NOMO-1 treated with DMSO at 0.1 percent for 48 hours (cell line): ENCODE measurements around the gene SMURF1.
A peak's percentile ranks its signal among the peaks of the same experiment; 100 is the strongest.
"Not testable (repeated sequence)": the region's sequence is repeated elsewhere in the genome, so short reads cannot be mapped to it uniquely, and the experiment has no call there.

ENCODE experiments used
- DNase-seq: peaks from one replicate; lab custom pipeline; 2025; ENCODE audit not compliant: unreplicated experiment; lab: John Stamatoyannopoulos, UW

Gene SMURF1

DNA sequence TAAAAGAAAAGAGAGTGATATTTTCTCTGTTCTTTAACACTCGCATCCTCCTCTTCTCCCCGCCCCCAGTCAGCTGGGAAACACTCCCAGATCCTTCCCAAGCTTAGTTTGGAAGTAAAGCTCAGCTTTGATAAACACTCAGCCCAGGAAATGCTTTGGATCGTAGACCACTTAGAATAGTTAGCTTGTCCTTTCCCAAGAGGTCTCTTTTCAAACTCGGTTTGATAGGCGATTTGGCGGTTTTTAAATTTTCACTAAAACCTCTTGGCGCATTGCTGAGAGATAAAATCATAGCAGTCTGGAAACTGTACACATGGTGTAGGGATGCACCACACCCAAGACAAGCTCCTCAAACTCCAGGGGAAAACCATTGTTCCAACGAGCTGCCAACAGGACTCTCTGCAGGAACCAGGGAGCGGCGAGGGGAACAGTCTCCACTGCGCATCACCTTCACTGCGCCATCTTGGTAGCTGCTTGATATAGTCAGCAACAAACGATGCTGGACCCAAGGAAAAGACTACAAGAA, 22.3 kb downstream of the SMURF1 start:
- DNase-seq, result no peak

DNA sequence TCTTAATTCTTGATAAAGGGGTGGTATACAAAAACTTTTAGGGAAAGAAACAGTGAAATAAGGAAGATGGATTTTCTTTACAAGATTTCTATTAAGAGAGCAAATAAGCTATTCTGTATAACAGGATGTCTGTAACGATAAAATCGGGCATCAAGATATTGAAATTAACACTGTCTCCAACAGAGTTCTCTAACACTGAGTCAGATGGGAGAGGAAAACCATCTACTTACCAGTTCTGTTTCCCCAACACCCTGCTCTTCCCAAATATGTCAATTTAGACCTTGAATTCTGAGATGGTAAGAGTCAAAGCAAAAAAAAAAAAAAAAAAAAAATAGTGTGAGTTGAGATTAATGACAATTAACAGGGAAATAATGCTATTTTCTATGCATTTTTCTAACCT, 23.0 kb downstream of the SMURF1 start:
- no peak for DNase-seq

DNA sequence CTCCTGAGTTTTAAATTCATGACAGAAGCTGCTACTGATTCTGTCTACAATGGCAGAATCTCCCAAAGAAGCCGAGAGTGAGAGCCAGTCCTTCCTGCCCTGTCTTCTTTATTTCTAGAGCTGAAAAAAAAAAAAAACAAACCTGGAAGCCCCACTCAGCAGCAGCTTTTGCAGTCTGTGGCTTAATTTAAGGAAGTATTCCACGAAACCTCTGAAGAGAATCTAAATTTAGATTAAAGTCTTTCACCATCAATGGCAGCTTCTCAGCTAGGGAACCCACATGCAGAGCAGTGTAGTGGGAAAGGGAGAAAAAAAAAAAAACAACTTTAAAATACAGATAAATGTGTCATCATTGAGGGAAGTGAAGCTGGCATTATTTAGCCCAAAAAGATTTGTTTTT, 23.4 kb downstream of the SMURF1 start:
- DNase-seq, result peak; percentile 98

DNA sequence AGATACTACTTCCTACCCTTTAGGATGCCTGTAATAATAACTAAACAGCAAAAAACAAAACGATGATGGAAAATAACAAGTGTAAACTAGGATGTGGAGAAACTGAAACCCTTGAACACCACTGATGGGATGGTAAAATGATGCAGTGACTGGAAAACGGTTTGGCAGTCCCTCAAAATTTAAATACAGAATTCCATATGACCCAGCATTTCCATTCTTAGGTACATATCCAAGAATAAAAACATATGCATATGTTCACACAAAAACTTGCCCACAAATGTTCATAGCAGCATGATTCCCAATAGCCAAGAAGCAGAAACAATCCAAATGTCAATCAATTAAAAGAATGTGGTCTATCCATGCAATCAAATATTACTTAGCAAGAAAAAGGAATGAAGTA, 25.8 kb downstream of the SMURF1 start:
- DNase-seq, result no peak

DNA sequence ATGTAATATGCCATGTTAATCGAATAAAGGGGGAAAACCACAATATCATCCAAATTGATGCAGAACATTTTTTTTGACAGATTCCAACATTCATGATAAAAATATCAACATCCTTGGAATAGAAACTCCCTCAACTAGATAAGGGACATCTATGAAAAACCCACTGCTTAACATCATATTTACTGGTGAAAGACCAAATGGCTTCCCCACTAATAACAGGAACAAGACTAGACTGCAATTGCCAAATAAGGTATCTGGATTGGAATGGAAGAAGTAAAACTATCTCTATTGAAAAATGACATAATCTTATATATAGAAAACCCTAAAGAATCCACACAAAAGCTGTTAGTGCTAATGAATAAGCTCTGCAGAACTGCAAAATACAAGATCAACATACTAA, 27.8 kb downstream of the SMURF1 start:
- DNase-seq, result peak; percentile 47

DNA sequence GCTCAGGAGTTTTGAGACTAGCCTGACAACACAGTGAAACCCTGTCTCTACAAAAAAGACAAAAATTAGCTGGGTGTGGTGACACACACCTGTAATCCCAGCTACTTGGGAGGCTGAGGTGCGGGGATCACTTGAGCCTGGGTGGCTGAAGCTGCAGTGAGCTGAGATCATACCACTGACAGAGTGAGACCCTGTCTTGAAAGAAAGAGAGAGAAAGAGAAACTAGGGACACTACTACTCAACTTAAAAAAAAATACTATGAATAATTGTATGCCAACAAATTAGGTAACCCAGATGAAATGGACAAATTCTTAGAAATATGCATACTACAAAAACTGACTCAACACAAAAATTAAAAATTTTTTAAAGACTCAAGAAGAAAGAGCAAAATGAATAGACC, 28.5 kb downstream of the SMURF1 start:
- DNase-seq, result no peak

DNA sequence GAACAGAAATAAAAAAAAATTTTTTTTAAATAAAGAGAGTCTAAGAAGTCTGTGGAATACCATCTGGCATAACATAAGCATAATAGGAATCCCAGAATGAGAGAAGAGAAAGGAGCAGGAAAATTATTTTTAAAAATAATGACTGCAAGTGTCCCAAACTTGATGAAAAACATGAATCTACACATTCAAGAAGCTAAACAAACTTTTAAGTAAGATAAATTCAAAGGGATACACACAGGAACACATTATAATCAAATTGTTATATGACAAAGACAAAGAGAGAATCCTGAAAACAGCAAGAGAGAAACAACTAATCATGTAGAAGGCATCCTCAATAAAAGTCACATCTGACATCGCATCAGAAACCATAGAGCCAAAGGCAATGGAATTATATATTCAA, 30.9 kb downstream of the SMURF1 start:
- DNase-seq, result no peak

DNA sequence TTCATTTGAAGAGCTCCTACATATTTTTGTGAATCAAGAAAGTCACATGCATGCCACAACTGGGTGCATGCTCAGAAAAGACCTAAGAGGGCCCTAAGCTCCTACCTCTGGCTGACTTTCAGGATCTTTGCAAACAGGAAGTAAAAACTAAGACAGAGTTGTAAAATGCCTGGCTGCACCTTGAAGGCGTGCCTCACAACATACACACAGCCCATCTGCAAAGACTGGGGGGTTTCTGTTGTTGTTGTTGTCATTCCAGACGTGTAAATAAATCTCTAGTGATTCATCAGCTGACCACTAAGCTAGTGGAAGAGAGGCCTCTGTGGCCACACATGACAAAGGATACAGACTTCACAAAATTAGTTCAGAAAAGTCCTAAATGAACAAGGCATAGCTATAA, 31.8 kb downstream of the SMURF1 start:
- peak; percentile 38 for DNase-seq

DNA sequence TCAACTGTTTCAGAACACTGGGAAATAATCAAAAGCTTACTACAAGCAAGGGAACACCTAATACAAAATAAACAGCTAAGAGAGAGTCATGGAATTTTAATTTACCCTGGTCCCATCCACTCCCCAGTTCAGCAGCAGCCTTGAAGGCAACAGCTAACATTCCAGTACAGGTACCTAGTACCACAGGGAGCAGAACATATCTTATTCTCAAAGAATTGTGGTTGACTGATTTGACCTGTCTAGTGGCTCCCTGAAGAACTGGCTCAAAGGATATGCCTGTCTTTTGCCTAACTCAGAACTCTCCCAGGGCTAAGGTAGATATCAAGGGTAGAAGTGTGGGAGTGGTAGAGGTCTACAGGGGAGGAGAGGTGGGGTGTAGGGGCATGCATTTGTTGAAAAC, 32.3 kb downstream of the SMURF1 start:
- DNase-seq, result no peak

DNA sequence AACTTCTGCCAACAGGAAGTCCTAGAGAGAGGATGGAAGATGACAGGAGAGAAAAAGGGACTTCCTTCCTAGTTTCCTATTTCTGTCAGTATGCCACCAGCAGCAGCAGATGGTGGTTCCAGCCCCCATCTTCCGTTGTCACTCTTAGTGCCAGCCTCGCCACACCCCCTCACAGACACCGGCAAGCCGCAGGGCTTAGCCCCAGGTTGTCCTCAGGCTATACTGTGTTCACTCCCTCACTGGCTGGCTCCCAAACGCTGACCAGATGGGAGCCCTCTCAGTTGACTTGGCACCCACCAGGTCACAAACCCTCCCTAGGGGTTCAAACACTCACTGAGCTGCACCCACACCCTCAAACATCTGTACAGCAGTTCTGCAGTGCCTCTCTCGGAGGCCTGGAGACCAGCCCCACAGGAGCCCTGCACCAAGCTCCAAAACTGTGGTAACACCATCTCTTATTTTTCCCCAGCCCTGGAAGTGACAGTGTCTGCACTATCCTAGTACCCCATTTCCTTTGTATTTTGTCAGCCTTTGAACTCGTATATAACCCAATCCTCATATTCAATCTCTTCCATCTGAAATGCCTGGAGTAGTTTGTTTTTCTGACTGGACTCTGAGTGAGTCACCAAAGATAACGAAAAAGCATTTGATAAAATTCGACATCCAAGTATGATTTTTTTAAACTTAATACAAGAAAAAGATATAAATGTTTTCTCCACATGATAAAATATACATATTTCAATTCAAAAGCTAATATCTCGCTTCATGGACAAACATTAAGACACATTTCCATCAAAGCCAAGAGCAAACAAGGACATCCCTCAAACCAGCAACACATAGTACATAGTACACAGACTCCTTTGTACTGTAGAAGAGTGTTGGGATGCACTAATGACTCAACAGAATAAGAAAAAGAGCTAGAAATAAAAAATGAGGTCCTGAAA, 34.5 kb downstream of the SMURF1 start:
- no peak for DNase-seq

DNA sequence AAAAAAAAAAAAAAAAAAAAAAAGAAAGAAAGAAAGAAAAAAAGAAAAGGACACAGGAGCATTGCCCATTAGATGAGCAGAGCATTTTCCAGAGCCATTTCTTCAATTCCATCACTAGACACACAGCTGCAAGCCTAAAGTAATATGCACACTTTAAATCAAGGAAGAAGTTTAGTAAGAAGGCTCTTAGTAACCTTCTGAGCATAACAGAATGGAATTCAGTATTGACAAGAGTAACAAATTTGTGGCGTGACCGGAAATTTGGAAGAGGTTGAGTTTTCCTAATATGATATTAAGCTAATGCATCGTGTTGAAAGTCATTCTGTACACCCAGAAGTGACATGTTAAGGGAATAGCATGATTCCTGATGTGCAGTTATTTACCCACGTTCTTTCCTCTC, 35.3 kb downstream of the SMURF1 start:
- DNase-seq, result no peak

DNA sequence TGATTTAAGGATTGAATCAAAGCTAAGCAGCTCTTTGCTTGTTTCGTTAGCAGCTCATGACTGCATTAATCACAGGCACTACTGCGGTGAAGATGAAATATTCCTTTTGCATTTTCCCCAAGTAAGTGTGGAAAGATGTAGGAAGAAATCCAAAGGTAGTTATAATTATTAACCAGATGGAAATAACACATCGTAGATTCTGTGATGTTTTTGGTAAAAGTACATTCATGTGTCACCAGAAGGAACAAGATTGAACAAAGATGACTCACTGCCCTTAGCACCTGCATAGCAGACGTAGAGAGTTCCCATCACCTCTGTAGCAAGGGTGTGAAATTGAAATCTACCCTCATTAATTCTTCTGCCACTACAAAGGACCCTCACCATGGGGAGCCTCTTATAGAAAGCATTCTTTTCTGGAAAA, 37.1 kb downstream of the SMURF1 start:
- no peak for DNase-seq

DNA sequence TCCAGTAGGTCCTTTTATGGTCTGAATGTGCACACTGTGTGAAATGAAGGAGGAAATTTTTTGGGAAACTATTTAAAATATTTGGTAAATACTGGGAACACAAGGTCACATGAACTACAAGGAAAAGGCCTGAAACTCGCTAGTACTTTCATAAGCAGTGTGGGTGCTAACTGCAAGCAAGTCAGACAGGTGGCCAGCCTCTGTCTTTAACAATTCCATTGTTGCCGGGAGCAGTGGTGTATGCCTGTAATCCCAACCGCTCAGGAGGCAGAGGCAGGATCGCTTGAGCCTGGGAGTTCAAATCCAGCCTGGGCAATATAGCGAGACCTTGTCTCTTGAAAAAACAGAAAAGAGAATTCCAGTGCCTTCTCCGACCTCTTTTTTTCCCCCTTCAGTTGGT, 37.5 kb downstream of the SMURF1 start:
- no peak for DNase-seq

DNA sequence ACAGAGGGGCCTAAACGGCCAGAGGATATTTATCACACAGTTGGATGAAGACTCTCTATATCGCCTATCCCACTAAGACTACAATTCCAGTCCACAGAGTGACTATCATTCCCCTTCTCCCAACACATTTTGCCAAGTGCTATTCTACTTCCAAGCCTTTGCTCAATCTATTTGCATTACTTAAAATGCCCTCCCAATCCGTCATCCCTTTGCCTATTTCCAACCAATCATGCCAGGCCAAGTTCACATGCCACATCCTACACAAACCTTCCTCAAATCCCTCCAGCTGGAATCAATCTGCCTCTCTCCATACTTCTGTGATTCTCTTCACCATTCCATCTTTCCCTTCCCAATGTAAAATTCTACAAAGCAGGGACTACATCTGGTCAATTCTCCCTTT, 38.2 kb downstream of the SMURF1 start:
- no peak for DNase-seq

DNA sequence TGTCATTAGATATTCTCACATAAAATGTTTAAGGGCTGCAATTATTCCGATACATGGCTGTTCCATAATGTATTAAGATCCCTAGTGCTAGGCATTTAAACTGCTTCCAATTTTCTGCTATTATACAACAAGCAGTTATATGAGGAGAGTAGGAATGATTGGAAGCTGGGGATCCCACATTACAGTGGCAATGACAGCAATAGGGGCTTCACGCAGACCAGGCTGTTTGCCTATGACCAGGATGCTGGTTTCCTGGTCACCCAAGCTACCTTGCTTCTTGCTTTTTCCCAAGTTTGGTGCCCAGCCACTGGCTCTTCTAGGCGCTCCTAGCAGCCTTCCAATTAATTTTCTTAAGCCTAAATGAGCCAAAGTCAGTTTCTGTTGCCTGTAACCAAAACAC, 39.3 kb downstream of the SMURF1 start:
- DNase-seq, result no peak

DNA sequence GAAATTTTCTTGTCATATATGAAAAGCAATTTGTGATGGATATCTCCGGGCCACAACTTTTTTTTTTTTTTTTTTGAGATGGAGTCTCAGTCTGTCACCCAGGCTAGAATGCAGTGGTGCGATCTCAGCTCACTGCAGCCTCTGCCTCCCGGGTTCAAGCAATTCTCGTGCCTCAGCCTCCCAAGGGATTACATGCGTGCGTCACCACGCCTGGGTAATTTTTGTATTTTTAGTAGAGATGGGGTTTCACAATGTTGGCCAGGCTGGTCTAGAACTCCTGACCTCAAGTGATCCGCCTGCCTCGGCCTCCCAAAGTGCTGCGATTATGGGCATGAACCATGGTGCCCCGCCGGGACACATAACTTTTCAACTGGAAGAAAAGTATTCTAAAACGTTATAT, 40.1 kb downstream of the SMURF1 start:
- not testable (repeated sequence) for DNase-seq

DNA sequence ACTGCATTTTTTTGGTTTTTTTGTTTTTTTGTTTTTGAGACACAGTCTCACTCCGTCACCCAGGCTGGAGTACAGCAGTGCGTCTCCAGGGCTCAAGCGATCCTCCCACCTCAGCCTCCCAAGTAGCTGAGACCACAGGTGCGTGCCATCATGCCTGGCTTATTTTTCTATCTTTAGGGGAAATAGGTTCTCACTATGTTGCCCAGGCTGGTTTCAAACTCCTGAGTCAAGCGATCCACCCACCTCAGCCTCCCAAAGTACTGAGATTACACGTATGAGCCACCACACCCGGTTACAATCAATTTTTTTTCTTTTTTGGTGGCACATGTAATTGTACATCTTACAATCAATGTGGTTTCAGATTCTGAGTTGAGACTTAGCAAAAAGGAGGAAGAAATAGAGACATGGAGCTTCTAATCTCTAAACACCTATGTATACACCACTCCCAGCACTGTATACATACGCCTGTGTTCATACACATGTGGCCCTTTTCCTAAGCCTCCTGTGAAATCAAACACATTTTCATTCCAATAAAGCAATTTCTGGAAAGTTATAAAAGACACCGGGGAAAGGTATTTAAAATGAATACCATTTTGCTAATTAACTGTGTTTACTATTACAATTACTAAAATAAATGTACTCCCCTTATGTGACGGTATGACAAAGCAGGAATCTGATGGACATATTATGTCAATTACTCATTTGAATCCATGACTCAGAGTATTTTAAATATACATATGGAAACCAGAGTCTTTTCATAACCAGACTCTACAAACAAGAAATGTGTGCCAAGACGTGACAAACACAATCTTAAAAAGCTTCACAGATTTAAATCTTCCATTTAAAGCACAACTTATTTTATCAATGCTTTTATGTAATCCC, 40.9 kb downstream of the SMURF1 start:
- no peak for DNase-seq

DNA sequence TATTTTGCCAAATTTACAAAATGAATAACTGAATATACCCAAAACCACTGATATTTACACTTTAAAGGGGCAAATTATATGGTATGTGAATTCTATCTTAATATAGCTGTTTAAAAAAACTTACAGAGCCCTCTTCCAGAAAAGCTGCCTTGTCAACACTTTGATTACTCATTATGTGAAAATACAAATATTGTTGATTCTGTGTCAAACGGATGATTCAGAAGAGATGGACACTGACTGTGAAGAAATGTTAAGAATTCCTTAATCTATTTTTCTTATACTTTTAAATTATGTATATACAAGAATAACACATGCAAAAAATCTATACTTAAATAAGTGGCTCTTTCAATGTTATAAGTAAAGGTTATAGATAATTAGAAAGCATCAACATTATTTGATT, 41.5 kb downstream of the SMURF1 start:
- DNase-seq, result no peak

DNA sequence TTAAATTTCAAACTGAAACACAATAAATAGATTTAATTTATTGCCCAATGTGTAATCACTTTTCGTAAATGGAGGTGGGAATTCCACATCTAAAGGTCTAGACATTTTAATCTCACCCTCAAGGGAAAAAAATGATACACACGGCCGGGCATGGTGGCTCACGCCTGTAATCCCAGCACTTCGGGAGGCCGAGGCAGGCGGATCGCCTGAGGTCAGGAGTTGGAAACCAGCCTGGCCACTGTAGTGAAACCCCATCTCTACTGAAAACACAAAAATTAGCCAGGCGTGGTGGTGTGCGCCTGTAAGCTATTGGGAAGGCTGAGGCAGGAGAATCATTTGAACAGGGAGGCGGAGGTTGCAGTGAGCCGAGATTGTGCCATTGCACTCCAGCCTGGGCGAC, 42.4 kb downstream of the SMURF1 start:
- DNase-seq, result not testable (repeated sequence)

DNA sequence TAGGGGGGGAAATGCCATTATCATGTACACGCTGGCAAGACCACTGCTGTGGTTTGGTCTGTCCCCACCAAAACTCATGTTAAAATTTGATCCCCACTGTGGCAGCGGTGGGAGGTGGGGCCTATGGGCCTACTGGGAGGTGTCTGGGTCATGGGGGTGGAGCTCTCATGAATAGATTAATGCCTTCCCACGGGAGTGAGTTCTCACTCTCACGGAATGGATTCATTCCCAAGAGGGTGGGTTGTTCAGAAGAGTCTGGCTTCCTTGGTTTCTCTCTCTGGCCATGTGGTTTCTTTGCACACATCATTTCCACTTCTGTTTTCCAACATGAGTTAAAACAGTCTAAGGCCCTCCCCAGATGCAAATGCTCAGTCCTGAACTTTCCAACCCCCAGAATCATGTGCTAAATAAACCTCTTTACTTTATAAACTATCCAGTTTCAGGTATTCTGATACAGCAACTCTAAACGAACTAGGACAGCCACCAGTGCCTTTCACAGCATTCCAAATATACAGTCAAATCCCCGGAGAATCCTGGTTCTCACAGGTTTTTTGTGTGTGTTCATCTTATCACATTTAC, 44.3 kb downstream of the SMURF1 start:
- no peak for DNase-seq

DNA sequence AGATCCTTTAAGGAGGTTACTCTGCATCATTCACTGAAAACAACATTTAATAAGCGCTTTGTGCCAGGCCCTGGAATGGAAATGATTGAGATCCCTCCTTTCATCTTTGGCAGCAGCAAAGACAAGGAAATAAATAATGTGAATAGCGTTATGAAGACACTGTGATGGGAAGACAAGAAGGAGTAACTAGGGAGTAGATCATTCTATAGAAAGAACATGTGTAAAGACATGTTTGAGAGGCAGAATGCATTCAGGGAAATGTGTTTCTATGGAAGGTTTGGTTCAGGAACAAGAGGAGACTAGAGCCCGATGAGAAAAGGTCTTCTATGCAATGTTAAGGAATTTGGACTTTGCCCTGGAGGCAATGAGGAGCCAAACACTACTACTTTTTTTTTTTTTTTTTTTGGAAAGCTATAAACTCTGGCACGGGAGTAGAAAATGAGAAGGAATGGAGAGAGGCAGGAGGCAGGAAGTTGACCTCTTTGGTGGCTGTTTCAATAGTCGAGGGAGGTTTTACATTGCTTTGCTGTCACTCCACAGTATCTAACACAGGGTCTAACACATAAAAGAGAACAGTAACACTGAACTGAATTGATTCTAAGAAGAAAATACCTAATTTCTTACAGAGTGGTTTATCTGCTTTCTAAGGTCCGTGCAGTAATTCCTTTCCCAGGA, 44.9 kb downstream of the SMURF1 start:
- DNase-seq, result no peak
